Uterus (tissue), 4 donors: ENCODE results near the gene QPCTL. TPM values are rescaled to one million over a fixed set of nuclear protein-coding genes. Genes with fewer than 3 reads are reported as not detected.
A peak's percentile ranks its signal among the peaks of the same experiment; 100 is the strongest.

Experiments used
- DNase-seq, 2 donors: peaks; one replicate each; pipeline ENCODE4 v3.0.0-alpha.2; 2019 to 2020
- H3K27ac ChIP-seq, 2 donors: fragments of 200-600 bp; sonication (generic); 1 replicate in 1 of 2; 2 replicates in 1 of 2; pipeline ENCODE4 v1.5.1; 2016 to 2018
- H3K27me3 ChIP-seq, 2 donors: fragments of 200-600 bp; sonication (generic); one replicate each; pipeline ENCODE4 v1.5.1; 2018 to 2019; ENCODE audit warnings: control low read depth in 1 of 2
- H3K36me3 ChIP-seq, 2 donors: fragments of 200-600 bp; sonication (generic); one replicate each; pipeline ENCODE4 v1.5.1; 2019; ENCODE audit warnings: control low read depth in 1 of 2
- H3K4me1 ChIP-seq, 2 donors: fragments of 200-600 bp; sonication (generic); one replicate each; pipeline ENCODE4 v1.5.1; 2018 to 2019; ENCODE audit warnings: control low read depth in 1 of 2
- H3K4me3 ChIP-seq, 2 donors: fragments of 200-600 bp; sonication (generic); 1 replicate in 1 of 2; 2 replicates in 1 of 2; pipeline ENCODE4 v1.5.1; 2018 to 2019; ENCODE audit warnings: mild to moderate bottlenecking in 1 of 2
- H3K9me3 ChIP-seq, 2 donors: fragments of 200-600 bp; sonication (generic); one replicate each; pipeline ENCODE4 v1.5.1; 2019; ENCODE audit warnings: control low read depth in 1 of 2
- CTCF ChIP-seq, 4 experiments: fragments of 200-600 bp in 2 of 4; fragments of 450-650 bp in 2 of 4; sonication (generic) in 2 of 4; IDR thresholded peaks; one replicate each; pipeline ENCODE4 v1.5.1; 2016 to 2019; ENCODE audit warnings: antibody characterized with exemption in 4 of 4, mild to moderate bottlenecking in 2 of 4, moderate library complexity in 1 of 4
- POLR2A ChIP-seq, 2 donors: fragments of 450-650 bp; IDR thresholded peaks; one replicate each; pipeline ENCODE4 v1.6.1; 2016; ENCODE audit warnings: antibody characterized with exemption in 2 of 2, mild to moderate bottlenecking in 1 of 2, moderate library complexity in 1 of 2
- intact Hi-C: fragments of 100-400 bp; cut with DNase I; formaldehyde crosslinking; loops from one replicate; pipeline ENCODE4 v1.15.1; 2023; ENCODE audit warnings: low total_unique reads
- total RNA-seq, 4 donors: library from RNA; depleted of rRNA in 3 of 4; stranded (reverse); fragments of >200 nt in 3 of 4; gene quantifications; one replicate each; pipeline versions ENCODE4 v1.1.0 to v1.2.4, GENCODE V29; 2014 to 2023
- donor health status: DM: yes; HTN: yes; CAD: no.

QPCTL gene
- total RNA-seq, 4 donors from 2014 or later = 6.5 to 18.2 (median 9.5) TPM; not detected in 1

- DNase-seq = no peak
- intact Hi-C loops = no loop called here
- Histone ChIP-seq H3K9me3 (no peaks in the 10 kb centered on the region), H3K4me3 (no peak within 1 kb of the TSS), H3K27ac (no peak within 1 kb of the TSS), H3K4me1 (peaks cover 0 to 15% of the 10 kb centered on the region in 2 donors), H3K27me3 (peaks cover 29 to 40% of the 10 kb centered on the region in 2 donors), H3K36me3 (no peaks in the 10 kb centered on the region)
- TF ChIP-seq POLR2A (IDR thresholded peaks at IDR 0.05) = no peak
- no peak for TF ChIP-seq CTCF (IDR thresholded peaks at IDR 0.05)
Observed at GRCh38 chr19:45667620-45668341, 24.7 kb upstream of the QPCTL start, which contains the start of gene GIPR. GIPR (plus strand) TSS chr19:45668221; CDS start chr19:45669521, 1,300 bp downstream.

- intact Hi-C loops = no loop called here
- Histone ChIP-seq H3K4me1 (peaks cover 0 to 15% of the 10 kb centered on the region in 2 donors), H3K27ac (no peak overlapping the region), H3K9me3 (no peaks in the 10 kb centered on the region), H3K36me3 (no peaks in the 10 kb centered on the region), H3K27me3 (peaks cover 29 to 40% of the 10 kb centered on the region in 2 donors), H3K4me3 (no peak overlapping the region)
- TF ChIP-seq POLR2A (IDR thresholded peaks at IDR 0.05) (no peak), CTCF (IDR thresholded peaks at IDR 0.05) (no peak)
- DNase-seq = no peak
Observed at GRCh38 chr19:45668342-45668871, 24.1 kb upstream of the QPCTL start.

GRCh38 chr19:45670670-45671453 is 21.6 kb upstream of the QPCTL start:
- H3K27me3 ChIP-seq = peaks cover 29 to 40% of the 10 kb centered on the region in 2 donors
- no peaks in the 10 kb centered on the region for H3K9me3 ChIP-seq
- H3K27ac ChIP-seq = no peak overlapping the region
- TF ChIP-seq POLR2A (IDR thresholded peaks at IDR 0.05) (no peak), CTCF (IDR thresholded peaks at IDR 0.05) (no peak)
- H3K4me1 ChIP-seq = peaks cover 0 to 15% of the 10 kb centered on the region in 2 donors
- intact Hi-C loops = no loop called here
- no peaks in the 10 kb centered on the region for H3K36me3 ChIP-seq
- DNase-seq = peak; percentile 33
- H3K4me3 ChIP-seq = no peak overlapping the region

GRCh38 chr19:45674946-45675345 is 17.5 kb upstream of the QPCTL start:
- Histone ChIP-seq H3K9me3 (no peaks in the 10 kb centered on the region), H3K27me3 (peaks cover 23 to 39% of the 10 kb centered on the region in 2 donors), H3K36me3 (no peaks in the 10 kb centered on the region), H3K4me3 (no peak overlapping the region), H3K27ac (no peak overlapping the region), H3K4me1 (no peaks in the 10 kb centered on the region)
- DNase-seq = no peak
- no peak for TF ChIP-seq POLR2A (IDR thresholded peaks at IDR 0.05)
- no peak for TF ChIP-seq CTCF (IDR thresholded peaks at IDR 0.05)
- intact Hi-C loops = no loop called here

- DNase-seq = no peak
- H3K27ac ChIP-seq = no peak overlapping the region
- no peaks in the 10 kb centered on the region for H3K9me3 ChIP-seq
- H3K36me3 ChIP-seq = no peaks in the 10 kb centered on the region
- H3K4me3 ChIP-seq = no peak overlapping the region
- TF ChIP-seq POLR2A (IDR thresholded peaks at IDR 0.05) (no peak), CTCF (IDR thresholded peaks at IDR 0.05) (no peak)
- intact Hi-C loops = no loop called here
- peaks cover 8 to 27% of the 10 kb centered on the region in 2 donors for H3K27me3 ChIP-seq
- H3K4me1 ChIP-seq = no peaks in the 10 kb centered on the region
Observed at GRCh38 chr19:45676851-45677263, 15.6 kb upstream of the QPCTL start.
